Measurements from ENCODE around the gene FSTL1. TPM values are rescaled to one million over a fixed set of nuclear protein-coding genes. Genes with fewer than 3 reads are reported as not detected.

Gene FSTL1
- polyA plus RNA-seq, 2 of the 4 experiments (the other 2 are of a cell fraction), result 57.7 to 118 TPM

DNA sequence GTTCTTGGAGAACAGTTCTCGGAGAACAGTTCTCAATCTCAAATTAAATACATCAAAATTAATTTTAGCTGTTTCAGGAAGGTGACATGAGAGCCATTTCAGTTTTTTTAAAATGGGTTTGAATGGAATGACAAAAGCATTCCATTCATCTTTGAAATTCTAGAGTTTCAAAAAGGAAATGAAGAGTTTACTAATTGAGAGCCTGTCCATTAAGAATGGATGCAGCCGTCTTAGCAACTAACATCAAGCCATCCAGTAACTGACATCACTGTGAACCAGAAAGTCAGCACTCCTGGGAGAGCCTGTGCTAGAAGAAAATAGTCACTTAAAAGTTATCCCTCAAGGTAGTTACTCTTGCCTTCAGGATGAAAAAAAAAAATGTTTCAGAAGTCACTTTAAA, 47.0 kb upstream of the FSTL1 start:
- WGBS (ENCODE audit: missing lambda C conversion rate), result 55% methylated on average over 2 of the region's 2 CpGs
- peak overlapping the region in 1 of 2 experiments; percentile 9; a peak in 2 of 6 replicates for H3K27ac ChIP-seq
- CTCF ChIA-PET, result no interaction called here
- DNase-seq (ENCODE audit: low read depth in 1 of 2, low spot score in 1 of 2) (no peak), FAIRE-seq (no peak), ATAC-seq (no peak)
- H3K9me3 ChIP-seq, result peaks cover 8% of the 10 kb centered on the region
- TF ChIP-seq FOXS1 (CRISPR knock-in tag; IDR thresholded peaks at IDR 0.05) (no peak), HOXB5 (CRISPR knock-in tag; IDR thresholded peaks at IDR 0.05) (no peak), ZC3H11A (IDR thresholded peaks at IDR 0.05) (no peak), HEYL (CRISPR knock-in tag; IDR thresholded peaks at IDR 0.05) (no peak), ESRRA (IDR thresholded peaks at IDR 0.05; ENCODE audit: borderline replicate concordance, low read length) (no peak), CHD4 (IDR thresholded peaks at IDR 0.05; ENCODE audit: borderline replicate concordance) (no peak), TFCP2L1 (CRISPR knock-in tag; IDR thresholded peaks at IDR 0.05) (no peak)
- TF ChIP-seq, protein P1, sequence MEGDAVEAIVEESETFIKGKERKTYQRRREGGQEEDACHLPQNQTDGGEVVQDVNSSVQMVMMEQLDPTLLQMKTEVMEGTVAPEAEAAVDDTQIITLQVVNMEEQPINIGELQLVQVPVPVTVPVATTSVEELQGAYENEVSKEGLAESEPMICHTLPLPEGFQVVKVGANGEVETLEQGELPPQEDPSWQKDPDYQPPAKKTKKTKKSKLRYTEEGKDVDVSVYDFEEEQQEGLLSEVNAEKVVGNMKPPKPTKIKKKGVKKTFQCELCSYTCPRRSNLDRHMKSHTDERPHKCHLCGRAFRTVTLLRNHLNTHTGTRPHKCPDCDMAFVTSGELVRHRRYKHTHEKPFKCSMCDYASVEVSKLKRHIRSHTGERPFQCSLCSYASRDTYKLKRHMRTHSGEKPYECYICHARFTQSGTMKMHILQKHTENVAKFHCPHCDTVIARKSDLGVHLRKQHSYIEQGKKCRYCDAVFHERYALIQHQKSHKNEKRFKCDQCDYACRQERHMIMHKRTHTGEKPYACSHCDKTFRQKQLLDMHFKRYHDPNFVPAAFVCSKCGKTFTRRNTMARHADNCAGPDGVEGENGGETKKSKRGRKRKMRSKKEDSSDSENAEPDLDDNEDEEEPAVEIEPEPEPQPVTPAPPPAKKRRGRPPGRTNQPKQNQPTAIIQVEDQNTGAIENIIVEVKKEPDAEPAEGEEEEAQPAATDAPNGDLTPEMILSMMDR (IDR thresholded peaks at IDR 0.05), result no peak
- H3K4me1 ChIP-seq, result peaks cover 31% of the 10 kb centered on the region
- peak overlapping the region; percentile 28 for H3K4me2 ChIP-seq
- POLR2A ChIA-PET, result no interaction called here
- no peak overlapping the region for H3K4me3 ChIP-seq

DNA sequence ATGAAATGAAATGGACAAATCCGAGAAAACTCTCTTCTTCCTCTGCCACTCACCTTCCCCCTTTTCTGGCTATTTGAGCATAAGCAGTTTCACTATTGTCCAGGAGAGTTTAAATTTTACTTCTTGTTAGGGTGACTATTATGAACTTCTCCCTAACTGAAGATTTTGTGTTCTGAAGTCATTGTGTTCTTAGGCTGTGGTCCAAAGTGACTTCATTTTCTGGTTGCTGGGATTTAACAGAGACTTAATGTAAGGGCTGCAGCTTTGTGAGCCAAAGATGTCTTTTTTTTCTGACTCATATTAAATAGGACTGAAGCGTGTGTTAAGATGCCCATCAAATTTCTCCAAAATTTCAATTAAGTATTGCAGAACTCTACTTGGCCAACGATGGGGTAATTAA, 46.5 kb upstream of the FSTL1 start:
- CTCF ChIA-PET, result no interaction called here
- ATAC-seq, result peak in 1 of 2 experiments; percentile 47; a peak in 1 of 6 replicates
- H3K4me2 ChIP-seq, result peak overlapping the region; percentile 28
- POLR2A ChIA-PET, result no interaction called here
- peaks cover 8% of the 10 kb centered on the region for H3K9me3 ChIP-seq
- WGBS (ENCODE audit: missing lambda C conversion rate), result 18% methylated on average over 3 of the region's 3 CpGs
- peaks cover 31% of the 10 kb centered on the region for H3K4me1 ChIP-seq
- H3K4me3 ChIP-seq, result no peak overlapping the region
- TF ChIP-seq, protein P2, sequence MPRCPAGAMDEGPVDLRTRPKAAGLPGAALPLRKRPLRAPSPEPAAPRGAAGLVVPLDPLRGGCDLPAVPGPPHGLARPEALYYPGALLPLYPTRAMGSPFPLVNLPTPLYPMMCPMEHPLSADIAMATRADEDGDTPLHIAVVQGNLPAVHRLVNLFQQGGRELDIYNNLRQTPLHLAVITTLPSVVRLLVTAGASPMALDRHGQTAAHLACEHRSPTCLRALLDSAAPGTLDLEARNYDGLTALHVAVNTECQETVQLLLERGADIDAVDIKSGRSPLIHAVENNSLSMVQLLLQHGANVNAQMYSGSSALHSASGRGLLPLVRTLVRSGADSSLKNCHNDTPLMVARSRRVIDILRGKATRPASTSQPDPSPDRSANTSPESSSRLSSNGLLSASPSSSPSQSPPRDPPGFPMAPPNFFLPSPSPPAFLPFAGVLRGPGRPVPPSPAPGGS (IDR thresholded peaks at IDR 0.05), result no peak
- TF ChIP-seq BHLHE40 (IDR thresholded peaks at IDR 0.05; ENCODE audit: low read depth, low read length), result no peak
- no peak for TF ChIP-seq RCOR1 (IDR thresholded peaks at IDR 0.05; ENCODE audit: low read depth, low read length)
- TF ChIP-seq KDM5A (IDR thresholded peaks at IDR 0.05), result no peak
- no peak for TF ChIP-seq HEYL (CRISPR knock-in tag; IDR thresholded peaks at IDR 0.05)
- peak; percentile 42; the same call in 1 of the 2 replicates for TF ChIP-seq FOXS1 (CRISPR knock-in tag; IDR thresholded peaks at IDR 0.05)
- DNase-seq (ENCODE audit: low read depth in 1 of 2, low spot score in 1 of 2), result no peak
- peak overlapping the region in 1 of 2 experiments; percentile 9; a peak in 2 of 6 replicates for H3K27ac ChIP-seq
- FAIRE-seq, result no peak

DNA sequence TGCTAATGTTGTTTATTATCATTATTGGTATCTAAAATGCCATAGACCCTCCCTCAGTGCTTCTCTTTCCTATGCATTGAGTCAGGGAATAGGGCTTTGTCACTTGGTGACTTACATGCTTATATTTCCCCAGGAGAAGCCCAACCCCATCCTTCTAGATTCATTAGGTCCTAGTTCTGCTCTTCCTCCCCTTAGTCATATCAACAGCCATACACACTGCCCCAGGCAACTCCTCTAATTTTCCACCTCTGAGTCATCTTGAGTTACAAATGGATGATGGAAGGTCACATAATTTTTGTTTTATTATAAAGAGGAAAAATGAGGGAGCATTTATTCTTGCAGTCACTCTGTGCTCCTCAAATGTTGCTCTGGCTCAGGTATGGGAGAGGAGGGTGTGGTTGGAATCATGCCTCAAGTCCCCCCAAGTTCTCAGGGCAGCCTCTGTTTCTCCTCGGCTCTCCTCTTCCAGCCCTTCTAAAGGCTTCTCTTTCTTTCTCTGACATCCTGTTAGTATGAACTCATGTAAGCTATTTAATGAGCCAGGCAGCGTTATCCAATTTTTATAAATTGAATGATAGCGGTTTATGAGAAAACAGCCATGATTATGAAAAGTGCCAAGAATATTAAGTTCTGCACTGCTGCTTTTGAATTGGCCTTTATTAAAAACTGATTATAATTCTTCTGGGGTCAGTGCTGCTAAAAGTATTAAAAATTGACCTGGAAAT, 45.6 kb upstream of the FSTL1 start:
- Histone ChIP-seq H3K4me1 (peaks cover 31% of the 10 kb centered on the region), H3K4me2 (peak overlapping the region; percentile 28; the same call in 2 of the 3 replicates), H3K4me3 (no peak overlapping the region), H3K27ac (peak overlapping the region in 1 of 2 experiments; percentile 54; a peak in 2 of 6 replicates), H3K9me3 (peaks cover 8% of the 10 kb centered on the region)
- ChIA-PET POLR2A (no interaction called here), CTCF (no interaction called here)
- FAIRE-seq, result no peak
- TF ChIP-seq EP300 (IDR thresholded peaks at IDR 0.05), result no peak
- TF ChIP-seq RCOR1 (IDR thresholded peaks at IDR 0.05; ENCODE audit: low read depth, low read length), result no peak
- TF ChIP-seq, protein P3, sequence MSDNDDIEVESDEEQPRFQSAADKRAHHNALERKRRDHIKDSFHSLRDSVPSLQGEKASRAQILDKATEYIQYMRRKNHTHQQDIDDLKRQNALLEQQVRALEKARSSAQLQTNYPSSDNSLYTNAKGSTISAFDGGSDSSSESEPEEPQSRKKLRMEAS (IDR thresholded peaks at IDR 0.05), result no peak
- no peak for TF ChIP-seq ZFP36 (IDR thresholded peaks at IDR 0.05; ENCODE audit: borderline replicate concordance, partially characterized antibody)
- no peak for TF ChIP-seq POLR2A (IDR thresholded peaks at IDR 0.05; ENCODE audit: low read length)
- TF ChIP-seq, protein P4, sequence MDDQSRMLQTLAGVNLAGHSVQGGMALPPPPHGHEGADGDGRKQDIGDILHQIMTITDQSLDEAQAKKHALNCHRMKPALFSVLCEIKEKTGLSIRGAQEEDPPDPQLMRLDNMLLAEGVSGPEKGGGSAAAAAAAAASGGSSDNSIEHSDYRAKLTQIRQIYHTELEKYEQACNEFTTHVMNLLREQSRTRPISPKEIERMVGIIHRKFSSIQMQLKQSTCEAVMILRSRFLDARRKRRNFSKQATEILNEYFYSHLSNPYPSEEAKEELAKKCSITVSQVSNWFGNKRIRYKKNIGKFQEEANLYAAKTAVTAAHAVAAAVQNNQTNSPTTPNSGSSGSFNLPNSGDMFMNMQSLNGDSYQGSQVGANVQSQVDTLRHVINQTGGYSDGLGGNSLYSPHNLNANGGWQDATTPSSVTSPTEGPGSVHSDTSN (IDR thresholded peaks at IDR 0.05), result no peak
- TF ChIP-seq EHMT2 (IDR thresholded peaks at IDR 0.05; ENCODE audit: low read depth), result no peak
- no peak for TF ChIP-seq FOSL2 (IDR thresholded peaks at IDR 0.05)
- TF ChIP-seq FOSL2 (CRISPR knock-in tag; IDR thresholded peaks at IDR 0.05), result peak; percentile 30; the same call in 1 of the 2 replicates
- ATAC-seq, result peak; percentile 60 to 72; a peak in 3 of 6 replicates
- WGBS (ENCODE audit: missing lambda C conversion rate), result 83% methylated on average over 3 of the region's 3 CpGs
- DNase-seq (ENCODE audit: low read depth in 1 of 2, low spot score in 1 of 2), result peak; percentile 15 to 21
